Measurements from ENCODE around the gene USP32. TPM values are rescaled to one million over a fixed set of nuclear protein-coding genes. Genes with fewer than 3 reads are reported as not detected.
A peak's percentile ranks its signal among the peaks of the same experiment; 100 is the strongest.

Gene USP32
- total RNA-seq, 1 experiment from 2014 or later, result 73.5 TPM

- TF ChIP-seq CTCF (conservative IDR thresholded peaks at IDR 0.05), result no peak
- Histone ChIP-seq H3K79me2 (ENCODE audit: insufficient read depth, low read length) (peaks cover 10% of the 10 kb centered on the region), H3K56ac (ENCODE audit: insufficient read length, low read depth, low read length) (no peak overlapping the region)
These were observed 56.6 kb downstream of the USP32 start for GRCh38 chr17:60335289-60335688.

More at GRCh38 chr17:60335289-60335688, 56.6 kb downstream of the USP32 start:
- Histone ChIP-seq H3K27ac (ENCODE audit: insufficient read length, low read depth, low read length) (no peak overlapping the region), H3K9ac (ENCODE audit: extremely low read depth, insufficient read length, low read length) (no peak overlapping the region), H2BK20ac (ENCODE audit: low read depth, low read length, poor library complexity, severe bottlenecking) (no peak overlapping the region), H4K91ac (ENCODE audit: insufficient read length, low read depth, low read length) (no peak overlapping the region), H2AFZ (ENCODE audit: low read length) (no peak overlapping the region), H3K18ac (ENCODE audit: insufficient read length, low read depth, low read length) (no peak overlapping the region), H4K20me1 (ENCODE audit: control insufficient read depth, insufficient read depth, insufficient read length) (no peaks in the 10 kb centered on the region), H3K14ac (ENCODE audit: insufficient read depth, low read length) (no peak overlapping the region), H4K8ac (replicated peaks; ENCODE audit: insufficient read length, low read depth, low read length) (no peak overlapping the region), H2BK5ac (ENCODE audit: insufficient read length, low read length) (no peak overlapping the region), H3K79me1 (ENCODE audit: insufficient read depth, low read depth, low read length, poor library complexity, severe bottlenecking) (peaks cover 9% of the 10 kb centered on the region), H2AK5ac (ENCODE audit: insufficient read length, low read length) (no peak overlapping the region), H3T11ph (ENCODE audit: low read length) (no peak overlapping the region), H3K4me1 (ENCODE audit: insufficient read depth, low read length) (no peaks in the 10 kb centered on the region), H2BK12ac (ENCODE audit: insufficient read length, low read depth, low read length) (no peak overlapping the region), H3K27me3 (ENCODE audit: insufficient read depth, low read length) (no peaks in the 10 kb centered on the region), H2BK15ac (ENCODE audit: low read depth, low read length) (no peak overlapping the region), H3K23ac (ENCODE audit: insufficient read length, low read depth, low read length) (no peak overlapping the region), H3K4ac (ENCODE audit: low read depth, low read length) (no peak overlapping the region), H3K23me2 (ENCODE audit: insufficient read length, low read depth, low read length, poor library complexity, severe bottlenecking) (no peaks in the 10 kb centered on the region), H3K9me3 (ENCODE audit: control insufficient read depth, low read depth, low read length) (no peaks in the 10 kb centered on the region), H4K5ac (ENCODE audit: insufficient read length, low read depth, low read length) (no peak overlapping the region), H3K4me2 (ENCODE audit: insufficient read depth, insufficient read length, low read length) (no peak overlapping the region), H2BK120ac (ENCODE audit: low read depth, low read length, poor library complexity, severe bottlenecking) (no peak overlapping the region)
- DNase-seq, result no peak
- no CpG with 5 or more reads among the region's 2 CpGs for WGBS (ENCODE audit: extremely low coverage, insufficient read length, low lambda C conversion rate)
- no peaks in the 10 kb centered on the region for H3K9me3 Mint-ChIP-seq
- no peaks in the 10 kb centered on the region for H3K27me3 Mint-ChIP-seq (ENCODE audit: low read depth)
- H3K27ac Mint-ChIP-seq, result peak overlapping the region in 1 of 3 experiments; percentile 19; a peak in 1 of 7 replicates
- H3K4me3 Mint-ChIP-seq, result no peak overlapping the region
- H3K36me3 Mint-ChIP-seq (ENCODE audit: insufficient read depth in 1 of 3, low read depth in 3 of 3), result peaks cover 3 to 21% (median 9%) of the 10 kb centered on the region in 3 experiments; a peak in 5 of 7 replicates
- peaks cover 9 to 11% of the 10 kb centered on the region in 2 experiments for H3K4me1 Mint-ChIP-seq
